NCI-H82 (cell line): ENCODE measurements around the gene CPVL.
A peak's percentile ranks its signal among the peaks of the same experiment; 100 is the strongest.

Experiments used
- DNase-seq: peaks from one replicate; lab custom pipeline; 2025; lab: John Stamatoyannopoulos, UW

CPVL gene

DNA sequence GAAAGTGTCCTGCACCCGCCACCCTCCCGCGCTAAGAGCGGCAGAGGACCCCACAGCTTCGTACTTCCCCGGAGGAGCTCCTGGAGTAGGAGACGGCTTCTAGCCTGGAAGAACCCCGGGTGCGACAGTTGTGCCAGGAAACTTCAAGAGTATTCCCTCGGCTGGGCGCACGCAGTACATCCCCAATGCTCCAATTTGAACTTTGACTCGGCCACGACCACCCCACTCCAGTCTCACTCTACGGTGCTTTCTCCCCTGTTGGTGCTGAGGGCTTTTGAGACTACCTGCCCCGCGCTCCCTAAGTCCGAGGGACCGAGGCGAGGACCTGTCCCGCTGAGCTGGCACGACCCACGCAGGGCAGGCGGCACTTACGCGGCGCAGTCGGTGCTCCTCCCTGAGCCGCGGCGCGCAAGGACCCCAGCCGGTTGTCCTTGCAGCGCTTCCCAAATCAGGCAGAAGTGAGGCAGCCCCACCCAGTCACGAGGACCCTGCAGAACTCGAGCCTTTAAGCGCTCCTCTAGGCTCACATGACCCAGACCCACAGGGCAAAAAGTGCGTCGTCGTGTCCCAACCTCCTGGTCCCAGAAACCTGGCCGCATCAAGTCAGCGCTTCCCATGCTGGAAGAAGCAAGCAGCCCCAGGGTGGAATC is at the start of gene CPVL:
Gene CPVL, minus strand, starts transcription at position 481 of the 650 bp plus-strand sequence. CDS start 25,476 bp downstream, outside the sequence.
- DNase-seq: peak; percentile 79

DNA sequence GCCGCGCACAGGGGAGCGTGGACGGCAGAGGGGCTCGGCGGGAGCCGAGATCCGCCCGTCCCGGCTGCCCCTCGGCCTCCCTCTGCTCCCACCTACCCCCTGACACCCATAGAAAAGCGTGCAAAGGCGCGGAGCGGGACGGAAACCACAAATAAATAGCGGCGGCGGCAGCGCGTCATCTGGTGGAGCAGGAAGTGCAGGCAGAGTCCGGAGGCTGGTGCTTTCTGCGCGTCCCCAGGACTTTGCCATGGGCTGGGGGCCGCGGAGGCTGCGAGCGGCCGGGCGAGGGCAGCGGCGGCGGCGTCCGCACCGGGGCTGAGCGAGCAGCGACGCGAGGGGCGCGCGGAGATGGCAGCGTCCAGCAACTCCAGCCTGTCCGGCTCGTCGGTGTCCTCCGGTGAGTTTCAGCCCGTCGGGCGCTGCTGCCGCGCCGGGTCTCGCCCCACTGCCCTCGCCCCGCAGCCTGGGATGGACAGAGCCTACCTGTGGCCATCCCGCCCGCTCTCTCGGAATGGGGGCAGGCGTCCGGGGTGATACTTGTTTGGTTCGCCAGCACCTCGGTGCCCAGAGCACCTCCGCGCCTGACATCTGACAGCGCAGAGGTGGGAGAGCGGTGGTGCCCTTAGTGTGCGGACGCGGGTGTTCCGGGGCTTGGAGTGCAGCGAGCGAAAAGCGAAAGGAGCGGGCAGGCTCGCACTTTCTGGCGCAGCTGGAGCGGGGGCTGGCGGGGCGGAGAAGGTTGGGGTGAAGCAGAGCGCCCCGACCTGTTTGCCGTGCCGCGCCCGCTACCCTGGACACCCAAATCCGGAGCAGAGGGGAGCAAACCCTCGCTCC is 48.5 kb upstream of the CPVL start, which contains the start of gene CHN2:
Gene CHN2, plus strand, starts transcription at position 182 of the 834 bp plus-strand sequence.
- peak; percentile 61 for DNase-seq

DNA sequence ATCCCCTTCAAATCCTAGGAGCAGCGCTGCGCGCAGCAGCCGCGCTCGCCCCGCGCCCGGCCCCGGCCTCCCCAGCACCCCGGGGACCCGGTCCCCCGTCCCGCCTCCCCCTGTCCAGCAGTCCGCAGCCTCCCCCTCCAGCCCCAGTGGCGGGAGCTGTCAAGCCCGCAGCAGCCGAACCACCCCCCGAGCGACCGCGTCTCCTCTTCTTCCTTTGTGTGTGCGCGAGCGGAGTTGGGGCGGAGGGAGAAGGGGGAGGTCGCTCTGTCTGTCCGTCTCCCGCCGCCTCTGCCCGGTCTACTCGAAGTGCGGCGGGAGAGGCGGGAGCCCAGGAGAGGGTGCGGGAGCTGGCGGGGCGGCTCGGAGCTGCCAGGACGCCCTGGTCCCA is 47.9 kb upstream of the CPVL start:
- peak; percentile 50 for DNase-seq

DNA sequence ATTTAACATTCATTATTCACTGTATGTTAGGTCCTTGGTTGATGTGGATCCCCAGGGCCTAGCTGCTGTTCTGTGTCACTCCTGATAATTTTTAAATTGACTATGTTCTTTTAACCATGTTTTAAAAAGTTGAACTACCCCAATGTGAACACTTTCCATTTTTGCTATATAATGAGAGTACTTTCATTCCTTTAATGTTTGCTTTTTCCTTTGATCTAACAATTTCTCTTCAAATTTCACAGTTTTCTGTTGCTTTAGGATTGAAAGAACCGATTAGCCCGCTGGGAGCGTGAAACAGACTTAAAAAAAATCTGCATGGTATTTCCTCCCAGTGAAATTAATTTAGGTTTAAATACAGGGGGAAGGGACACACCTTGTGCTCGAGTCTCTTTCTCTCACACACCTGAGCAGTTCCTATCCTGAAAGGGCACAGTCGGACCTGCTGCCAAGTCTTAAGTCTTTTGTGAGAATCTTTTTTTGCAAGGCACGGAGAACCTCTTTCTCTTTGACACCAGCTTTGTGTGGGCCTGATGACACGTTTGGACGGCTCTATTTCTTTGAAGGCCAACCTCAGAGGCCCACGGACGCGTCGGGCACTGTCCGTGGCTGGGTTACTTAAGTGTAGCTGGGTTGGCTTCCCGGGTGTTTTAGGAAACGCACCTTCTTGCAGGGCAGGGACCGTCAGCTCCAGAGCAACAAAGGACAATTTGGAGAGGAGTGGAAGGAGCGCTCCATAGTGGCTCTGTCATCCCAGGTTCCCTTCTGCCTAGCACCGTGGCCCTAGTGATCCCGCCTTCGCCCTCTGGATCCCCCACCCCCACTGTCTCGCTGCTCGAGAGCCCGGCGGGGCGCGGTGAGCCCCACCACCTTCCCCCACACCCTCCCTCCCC is 47.2 kb upstream of the CPVL start:
- no peak for DNase-seq

DNA sequence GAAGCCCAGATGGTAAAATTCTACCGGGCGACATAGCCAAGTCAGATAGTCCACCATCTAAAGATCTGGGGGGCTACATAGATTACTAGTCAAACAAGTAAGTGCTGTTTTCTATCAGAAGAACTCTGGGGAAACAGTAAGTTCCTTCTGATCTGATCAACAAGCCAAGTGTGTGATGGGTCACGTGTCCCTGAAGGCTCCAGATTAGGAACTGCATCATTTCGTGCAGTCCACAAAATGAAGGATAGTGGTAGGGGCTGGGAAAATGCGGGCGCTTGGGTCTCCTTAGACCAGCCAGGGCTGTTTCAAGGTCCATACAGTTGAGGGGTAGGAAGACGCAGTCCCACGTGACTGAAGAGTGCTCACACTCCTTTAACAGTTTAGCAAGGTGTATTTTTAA is 46.5 kb upstream of the CPVL start:
- no peak for DNase-seq

DNA sequence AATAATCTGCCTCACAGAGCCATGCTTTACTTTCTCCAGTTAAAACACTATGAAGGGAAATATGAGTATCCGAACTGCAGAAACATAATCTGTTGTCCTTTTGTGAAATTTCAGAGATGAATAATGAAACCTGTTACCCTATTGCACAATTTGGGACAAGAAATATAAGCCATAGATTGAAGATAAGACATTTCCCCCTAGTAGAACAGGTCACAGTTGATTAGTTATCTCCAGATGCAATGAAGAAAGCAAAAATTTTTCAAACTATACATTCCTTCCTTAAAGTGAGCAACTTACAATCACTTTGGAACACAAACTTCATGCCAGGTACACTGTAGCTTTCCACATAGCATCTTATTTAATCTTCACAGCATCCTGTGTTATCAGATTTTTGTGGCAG is 46.0 kb upstream of the CPVL start:
- DNase-seq: no peak

DNA sequence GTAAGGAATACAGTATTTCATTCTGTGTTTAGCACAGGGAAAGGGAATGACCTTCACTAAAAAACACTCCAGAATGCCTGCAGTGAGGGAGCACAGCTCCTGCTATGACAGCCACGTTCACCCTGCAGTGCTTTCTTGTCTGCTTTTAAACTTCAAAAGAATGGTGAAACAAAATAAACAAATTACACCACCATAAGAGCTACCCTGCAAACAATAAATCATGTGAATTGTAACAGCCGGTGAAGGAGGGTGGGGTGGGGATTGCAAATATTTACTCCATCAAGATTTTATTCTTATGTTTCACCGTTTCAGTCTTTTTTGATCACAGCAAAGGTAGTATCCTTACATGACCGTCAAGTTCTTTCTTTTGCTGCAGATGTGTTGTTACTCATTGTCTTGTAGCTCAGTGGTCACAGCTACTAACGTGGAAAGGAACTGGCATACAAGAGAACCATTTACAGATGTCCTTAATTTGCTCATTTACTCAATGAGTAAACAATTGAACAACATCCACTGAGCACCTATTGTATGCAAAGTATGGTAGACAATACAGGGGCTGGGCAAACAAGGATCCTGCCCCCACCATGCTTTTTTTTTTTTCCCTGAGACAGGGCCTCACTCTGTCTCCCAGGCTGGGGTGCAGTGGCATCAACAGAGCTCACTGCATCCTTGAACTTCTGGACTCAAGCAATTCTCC is 44.2 kb upstream of the CPVL start:
- DNase-seq: no peak

DNA sequence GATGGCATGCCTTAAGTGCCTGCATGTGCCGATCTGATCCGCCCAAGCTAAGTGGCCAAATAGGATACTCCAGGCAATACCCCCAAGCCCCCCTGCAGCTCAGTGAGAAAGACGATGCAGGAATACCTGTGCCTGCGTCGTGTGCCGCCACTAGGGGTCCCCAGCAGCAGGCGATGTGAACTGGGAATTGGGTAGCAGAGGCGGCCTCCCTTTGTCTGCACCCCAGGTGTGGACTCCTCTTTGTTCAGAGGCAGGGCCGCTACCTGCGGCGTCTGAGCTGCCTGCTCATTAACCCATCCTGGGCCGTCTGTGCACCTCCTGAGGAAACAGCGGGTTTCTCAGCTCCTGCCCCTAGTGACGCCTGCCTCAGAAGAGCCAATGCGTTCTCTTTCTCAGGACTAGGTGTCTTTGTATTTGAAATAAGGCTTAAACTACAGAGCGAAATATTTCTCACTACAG is 43.4 kb upstream of the CPVL start:
- DNase-seq: peak; percentile 90

DNA sequence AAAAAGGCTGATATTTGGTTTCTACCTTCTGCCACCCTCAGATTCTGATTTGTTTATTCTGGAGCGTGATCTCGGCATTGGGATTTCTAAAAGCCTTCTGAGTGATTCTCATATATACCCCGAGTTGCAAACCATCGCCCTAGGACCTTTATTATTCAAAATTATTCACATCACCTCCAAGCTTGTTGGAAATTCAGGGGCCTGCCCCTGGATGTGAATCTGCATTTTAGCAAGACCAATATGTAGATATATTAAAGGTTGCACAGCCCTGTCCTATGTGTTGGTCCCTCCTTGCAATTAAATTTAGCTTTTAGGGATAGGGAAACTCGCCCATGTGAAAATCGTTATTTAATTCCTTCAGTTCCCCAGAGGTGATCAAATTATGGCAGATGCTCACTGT is 39.3 kb upstream of the CPVL start:
- no peak for DNase-seq

DNA sequence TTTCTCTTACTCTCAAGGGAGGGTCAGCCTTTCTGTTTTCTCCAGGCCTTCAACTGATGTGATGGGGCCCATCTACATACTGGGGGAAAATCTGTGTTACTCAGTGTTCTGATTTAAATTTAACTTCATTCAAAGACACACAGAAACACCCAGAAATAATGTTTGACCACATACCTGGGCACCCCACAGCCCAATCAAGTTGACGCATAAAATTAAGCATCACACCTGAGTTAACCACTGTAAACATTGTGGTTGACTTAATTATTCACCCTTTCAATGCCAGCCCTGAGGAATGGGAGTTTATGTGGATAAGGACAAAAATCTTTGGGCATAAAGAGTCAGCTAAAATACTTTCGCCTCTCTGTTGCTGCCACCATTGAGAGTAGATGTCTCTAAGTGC is 38.3 kb upstream of the CPVL start:
- no peak for DNase-seq

DNA sequence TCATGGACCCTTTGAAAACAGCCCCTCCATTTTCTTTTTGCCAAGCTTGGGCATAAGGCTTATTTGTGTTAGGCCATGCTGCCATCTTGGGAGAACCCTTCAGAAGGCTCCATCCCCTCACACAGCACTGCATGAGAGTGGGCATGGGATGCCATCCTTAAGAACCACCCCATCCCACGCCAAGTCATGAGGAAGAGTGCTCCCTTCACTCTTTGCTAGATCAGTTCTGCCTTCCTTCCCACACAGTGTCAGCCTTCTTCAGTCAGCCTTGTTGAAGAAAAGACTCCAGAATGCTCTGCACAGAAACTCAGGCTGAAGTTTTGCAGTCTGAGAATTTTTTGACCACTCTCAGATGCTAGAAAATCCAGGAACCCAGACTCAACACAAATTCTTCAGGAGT is 32.8 kb upstream of the CPVL start:
- no peak for DNase-seq

DNA sequence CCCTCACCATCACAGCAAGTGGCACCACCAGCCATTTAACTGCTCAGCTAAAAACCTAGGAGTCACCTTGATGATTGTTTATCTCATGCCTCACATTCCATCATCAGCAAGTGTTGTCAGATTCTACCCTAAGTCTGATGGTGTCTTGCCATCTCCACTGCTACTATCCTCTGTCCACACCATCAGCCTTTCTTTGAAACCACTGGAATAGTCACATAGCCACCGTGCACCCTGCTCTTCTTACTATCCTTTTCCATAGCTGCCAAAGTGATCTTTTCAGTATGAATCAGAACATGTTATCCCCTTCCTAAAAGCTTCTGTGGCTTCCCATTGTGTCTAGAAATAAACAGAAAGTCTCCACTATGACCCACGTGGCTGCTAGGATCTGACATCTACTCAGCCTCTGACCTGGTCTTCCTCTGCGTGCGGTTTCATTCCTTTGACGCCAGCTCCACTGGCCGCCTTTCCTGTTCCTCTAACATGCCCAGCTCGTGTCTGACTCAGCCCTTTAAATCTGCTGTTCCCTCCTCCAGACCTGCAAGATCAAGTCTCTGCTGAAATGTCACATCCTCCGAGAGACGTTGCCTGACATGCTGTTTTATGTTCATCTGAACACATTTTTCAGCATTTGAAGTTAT is 31.7 kb upstream of the CPVL start:
- DNase-seq: no peak

DNA sequence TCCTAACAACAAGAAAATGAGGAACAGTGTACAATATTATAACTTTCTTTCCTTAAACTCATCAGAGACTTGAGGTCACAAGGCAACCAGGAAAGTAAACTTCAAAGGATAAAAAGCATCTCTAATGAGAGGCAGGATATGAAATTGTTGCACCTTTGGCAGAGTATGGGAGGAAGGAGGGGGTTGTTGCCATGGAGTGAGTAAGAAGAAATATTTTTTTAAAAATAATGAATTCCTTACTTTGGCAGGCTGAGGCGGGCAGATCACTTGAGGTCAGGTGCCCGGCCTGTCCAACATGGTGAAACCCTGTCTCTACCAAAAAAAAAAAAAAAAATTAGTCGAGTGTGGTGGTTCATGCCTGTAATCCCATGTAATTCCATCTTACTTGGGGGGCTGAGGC is 27.1 kb upstream of the CPVL start:
- no peak for DNase-seq

DNA sequence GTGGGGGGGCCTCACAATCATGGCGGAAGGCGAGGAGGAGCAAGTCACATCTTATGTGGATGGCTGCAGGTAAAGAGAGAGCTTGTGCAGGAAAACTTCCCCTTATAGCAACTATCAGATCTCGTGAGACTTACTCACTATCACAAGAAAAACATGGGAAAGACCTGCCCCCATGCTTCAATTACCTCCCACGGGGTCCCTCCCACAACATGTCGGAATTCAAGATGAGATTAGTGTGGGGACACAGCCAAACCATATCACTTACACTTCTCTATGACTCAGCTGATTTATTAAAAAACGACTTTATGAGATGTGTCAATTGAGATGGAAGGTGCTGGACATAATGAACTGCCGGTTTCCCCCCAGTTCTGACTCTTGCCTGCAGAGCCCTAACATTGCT is 24.4 kb upstream of the CPVL start:
- no peak for DNase-seq

DNA sequence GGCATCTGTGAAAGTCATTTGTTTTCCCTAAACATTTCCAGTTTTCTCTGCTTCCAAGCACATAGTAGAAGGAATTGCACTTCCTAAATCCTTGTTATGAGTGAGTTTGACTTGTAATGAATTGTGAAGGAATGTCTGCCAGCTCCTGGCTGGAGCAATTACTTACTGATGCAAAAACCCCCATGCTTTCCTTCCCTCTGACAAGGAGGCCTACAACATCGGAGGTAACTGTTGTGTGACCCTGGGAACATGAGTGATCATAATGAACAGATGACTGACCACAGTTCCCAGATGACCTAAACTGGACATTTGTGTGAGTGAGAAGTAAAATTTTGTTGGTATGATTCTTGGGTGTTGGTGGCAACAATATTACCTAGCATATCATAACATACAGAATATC is 21.4 kb upstream of the CPVL start:
- no peak for DNase-seq

DNA sequence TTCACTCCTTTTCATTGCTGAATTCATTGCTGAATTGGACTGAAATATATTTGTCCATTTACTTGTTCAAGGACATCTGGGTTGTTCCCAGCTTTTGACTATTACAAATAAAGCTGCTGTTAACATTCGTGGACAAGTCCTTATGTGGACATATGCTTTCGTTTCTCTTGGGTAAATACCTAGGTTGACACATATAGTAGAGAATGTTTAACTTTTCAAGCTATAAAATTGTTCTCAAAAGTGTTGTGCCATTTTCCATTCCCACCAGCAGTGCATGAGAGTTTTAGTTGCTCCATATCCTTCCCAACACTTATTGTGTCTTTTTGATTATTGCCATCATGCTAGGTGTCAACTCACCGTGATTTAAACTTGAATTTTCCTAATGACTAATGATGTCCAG is 17.5 kb upstream of the CPVL start:
- DNase-seq: no peak

DNA sequence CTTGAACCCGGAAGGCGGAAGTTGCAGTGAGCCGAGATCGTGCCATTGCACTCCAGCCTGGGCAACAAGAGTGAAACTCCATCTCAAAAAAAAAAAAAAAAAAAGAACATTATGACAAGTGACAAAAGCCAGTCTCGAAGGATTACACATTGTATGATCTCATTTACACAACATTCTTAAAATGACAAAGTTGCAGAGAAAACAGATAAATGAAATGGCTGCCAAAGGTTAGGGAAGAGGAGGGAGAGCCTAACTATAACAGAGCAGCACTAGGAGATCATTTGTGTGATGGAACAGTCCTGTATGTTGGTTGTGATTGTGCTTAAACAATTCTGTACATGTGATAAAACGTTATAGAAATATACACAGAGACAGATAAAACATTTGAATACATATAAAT is 16.2 kb upstream of the CPVL start:
- no peak for DNase-seq

DNA sequence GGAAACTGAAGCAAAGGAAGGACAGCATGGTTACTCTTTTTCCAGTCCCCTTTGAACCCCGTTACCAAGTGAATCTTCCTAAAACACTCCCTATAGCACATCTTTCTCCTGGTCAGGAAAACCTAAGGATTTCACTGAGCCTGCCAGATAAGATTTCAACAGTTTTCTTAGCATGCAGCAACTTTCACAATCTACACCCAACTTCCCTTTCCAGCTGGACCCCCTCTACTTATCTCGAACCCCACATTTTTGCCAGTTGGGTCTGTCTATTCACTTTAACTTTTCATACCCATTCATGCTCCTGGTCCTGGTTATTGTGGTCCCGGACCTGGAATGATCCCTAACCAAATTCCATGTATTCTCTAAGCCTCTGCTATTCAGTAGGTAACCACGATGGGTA is 14.9 kb upstream of the CPVL start:
- no peak for DNase-seq

DNA sequence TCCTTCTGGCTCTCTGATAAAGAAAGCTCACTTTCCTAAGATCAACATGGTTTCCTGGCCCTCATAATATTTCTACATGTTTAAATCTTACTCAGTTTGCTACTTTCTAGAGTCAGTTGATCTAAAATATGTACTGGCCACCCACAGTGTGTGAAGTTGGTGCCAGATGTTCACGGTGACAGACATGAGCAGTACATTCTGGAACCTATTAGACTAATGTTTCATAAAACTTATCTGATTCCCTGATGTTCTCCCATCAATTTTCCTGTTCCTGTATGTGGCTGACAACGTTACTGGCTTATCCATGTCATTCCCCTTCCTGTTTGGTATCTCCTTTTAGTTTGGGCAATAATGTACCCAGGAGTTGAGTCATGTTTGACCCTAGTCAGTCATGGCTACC is 13.7 kb upstream of the CPVL start:
- no peak for DNase-seq

DNA sequence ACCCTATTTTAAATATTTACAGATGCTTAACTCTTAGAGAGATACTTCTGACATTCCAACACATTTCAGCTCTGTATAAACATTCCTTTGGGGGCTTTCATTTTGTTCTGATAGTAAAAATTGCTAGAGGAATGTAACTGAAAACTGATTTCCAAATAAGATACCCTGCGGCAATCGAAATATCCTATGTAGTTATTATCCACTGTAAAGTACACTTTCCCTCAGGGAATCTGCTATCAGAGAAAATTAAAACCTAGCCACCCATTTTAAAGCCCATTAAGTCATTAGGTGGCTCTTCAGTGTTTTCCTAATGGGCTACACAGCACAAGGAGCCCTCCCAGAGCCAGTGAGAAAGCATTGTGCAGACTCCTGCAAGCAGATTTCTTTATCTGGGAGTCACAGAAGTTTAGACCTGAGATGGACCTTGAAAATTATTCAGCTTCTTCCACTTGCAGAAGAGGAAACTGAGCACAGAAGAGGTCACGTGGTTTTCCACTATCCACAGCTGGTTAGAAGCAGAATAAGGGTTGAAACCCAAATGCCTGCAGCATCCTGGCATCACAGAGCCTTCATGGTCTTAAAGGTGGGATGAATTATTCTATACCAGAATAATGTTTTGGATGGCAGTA is 12.6 kb upstream of the CPVL start:
- peak; percentile 33 for DNase-seq

DNA sequence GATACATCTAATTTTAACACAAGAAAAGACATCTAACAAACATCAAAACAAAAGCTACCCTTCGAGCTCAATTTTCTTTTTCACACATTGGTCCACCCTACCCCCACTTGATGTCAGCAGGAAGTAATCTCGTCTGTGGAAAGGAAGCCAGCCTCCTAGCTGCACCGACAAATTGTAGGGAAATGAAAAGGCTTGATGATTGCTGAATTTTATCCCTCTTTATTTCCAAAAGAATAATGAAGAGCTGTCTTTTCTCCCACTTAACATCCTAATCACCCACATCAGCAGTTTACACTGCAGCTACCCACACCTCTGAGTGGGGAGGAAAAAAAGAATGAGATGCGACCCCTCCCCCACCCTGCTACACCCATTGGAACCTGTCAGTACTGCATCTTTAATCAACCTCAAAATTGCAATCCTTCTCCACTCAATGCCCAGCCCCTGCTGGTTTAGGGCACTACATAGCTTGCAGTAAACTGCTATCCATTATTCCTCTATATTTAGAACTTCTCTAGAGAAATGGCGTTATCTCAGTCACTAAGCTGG is 10.6 kb upstream of the CPVL start:
- DNase-seq: peak; percentile 6
